Thoracic aorta (tissue), 2 donors: ENCODE results near the gene NUMBL. TPM values are rescaled to one million over a fixed set of nuclear protein-coding genes. Genes with fewer than 3 reads are reported as not detected.

ENCODE experiments used
- ATAC-seq: fragments of 150-250 bp; one replicate; pipeline ENCODE4 v1.8.0; 2017; ENCODE audit warnings: low read depth; ENCODE audit not compliant: insufficient number of reproducible peaks, low FRiP score
- DNase-seq: peaks from one replicate; pipeline ENCODE4 v3.0.0-alpha.2; 2020; ENCODE audit warnings: low spot score
- H3K27ac ChIP-seq, 2 donors: fragments of 200-600 bp; sonication (generic); 1 replicate in 1 of 2; 2 replicates in 1 of 2; pipeline ENCODE4 v1.5.1; 2016; ENCODE audit warnings: mild to moderate bottlenecking in 2 of 2, moderate library complexity in 2 of 2
- H3K27me3 ChIP-seq: fragments of 200-600 bp; sonication (generic); replicated peaks from 2 replicates; pipeline ENCODE4 v1.6.0; 2016; ENCODE audit warnings: mild to moderate bottlenecking; ENCODE audit not compliant: insufficient read depth
- H3K36me3 ChIP-seq: fragments of 200-600 bp; sonication (generic); one replicate; pipeline ENCODE4 v1.5.1; 2016
- H3K4me1 ChIP-seq, 2 donors: fragments of 200-600 bp; sonication (generic); 1 replicate in 1 of 2; 2 replicates in 1 of 2; pipeline versions ENCODE4 v1.5.1 to v1.6.0; 2016; ENCODE audit warnings: low read depth in 2 of 2, mild to moderate bottlenecking in 1 of 2; ENCODE audit not compliant: control insufficient read depth in 1 of 2
- H3K4me3 ChIP-seq: fragments of 200-600 bp; sonication (generic); 2 replicates; pipeline ENCODE4 v1.5.1; 2016; ENCODE audit warnings: mild to moderate bottlenecking
- H3K9me3 ChIP-seq: fragments of 200-600 bp; sonication (generic); 2 replicates; pipeline ENCODE4 v1.5.1; 2016
- CTCF ChIP-seq: fragments of 200-600 bp; sonication (generic); IDR thresholded peaks from one replicate; pipeline ENCODE4 v1.5.1; 2019; ENCODE audit warnings: antibody characterized with exemption
- total RNA-seq, 2 donors: library from RNA; depleted of rRNA; stranded (reverse); fragments of >200 nt; gene quantifications; one replicate each; pipeline versions ENCODE4 v1.1.0 to v1.2.3, GENCODE V29; 2016

The NUMBL gene
- total RNA-seq = 100 to 1,000 TPM; 101 to 133 TPM

- H3K4me1 ChIP-seq = peaks cover 3 to 32% of the 10 kb centered on the region in 2 donors
- no peak for DNase-seq
- H3K27me3 ChIP-seq = no peaks in the 10 kb centered on the region
- H3K9me3 ChIP-seq = no peaks in the 10 kb centered on the region
- no peak for TF ChIP-seq CTCF
- peaks cover 11% of the 10 kb centered on the region for H3K36me3 ChIP-seq
- H3K4me3 ChIP-seq = peak within 1 kb of the TSS; percentile 96
- ATAC-seq = no peak
- peak within 1 kb of the TSS; percentile 91 to 97 for H3K27ac ChIP-seq
Observed at GRCh38 chr19:40690050-40690692, at the start of gene NUMBL. Gene NUMBL (minus strand): TSS chr19:40690651. CDS start chr19:40690483, 168 bp downstream.

- no peaks in the 10 kb centered on the region for H3K9me3 ChIP-seq
- H3K36me3 ChIP-seq = peaks cover 46% of the 10 kb centered on the region
- no peak for DNase-seq
- peak overlapping the region in 1 of 2 donors; percentile 37 for H3K27ac ChIP-seq
- no peak overlapping the region for H3K4me3 ChIP-seq
- H3K4me1 ChIP-seq = peaks cover 0 to 18% of the 10 kb centered on the region in 2 donors
- TF ChIP-seq CTCF = no peak
- no peaks in the 10 kb centered on the region for H3K27me3 ChIP-seq
- ATAC-seq = no peak
Observed at GRCh38 chr19:40739030-40739839, 48.8 kb upstream of the NUMBL start.

GRCh38 chr19:40737102-40737644 is 46.7 kb upstream of the NUMBL start:
- no peak overlapping the region for H3K27ac ChIP-seq
- no peak for TF ChIP-seq CTCF
- ATAC-seq (no peak), DNase-seq (no peak)
- H3K4me1 ChIP-seq = peaks cover 0 to 18% of the 10 kb centered on the region in 2 donors
- H3K36me3 ChIP-seq = peaks cover 62% of the 10 kb centered on the region
- H3K4me3 ChIP-seq = no peak overlapping the region
- no peaks in the 10 kb centered on the region for H3K27me3 ChIP-seq
- H3K9me3 ChIP-seq = no peaks in the 10 kb centered on the region

GRCh38 chr19:40736661-40737060 is 46.2 kb upstream of the NUMBL start:
- Histone ChIP-seq H3K9me3 (no peaks in the 10 kb centered on the region), H3K27me3 (no peaks in the 10 kb centered on the region), H3K27ac (no peak overlapping the region), H3K4me1 (peaks cover 0 to 18% of the 10 kb centered on the region in 2 donors), H3K36me3 (peaks cover 63% of the 10 kb centered on the region), H3K4me3 (no peak overlapping the region)
- DNase-seq (no peak), ATAC-seq (no peak)
- TF ChIP-seq CTCF = no peak
